GM13977 (cell line): ENCODE results near the gene JSRP1.

Source experiments
- DNase-seq: peaks from one replicate; pipeline ENCODE4 v3.0.0; 2012; ENCODE audit warnings: low spot score
- in situ Hi-C: fragments of 300-500 bp; cut with MboI; formaldehyde crosslinking; loops from one replicate; pipeline ENCODE4 v1.12.0; 2022; ENCODE audit warnings: low sequenced_read_pairs, low pct_unique_long_range_greater_than_20kb, mixed read lengths, inconsistent platforms; ENCODE audit not compliant: unreplicated experiment
- TF ChIP-seq, protein P1 (sequence below): IDR thresholded peaks from 2 replicates; pipeline ENCODE4 v1.5.1; 2012; ENCODE audit warnings: mild to moderate bottlenecking, control low read depth; ENCODE audit not compliant: insufficient read depth; ENCODE audit errors: extremely low read depth, missing control alignments

Gene JSRP1

DNA sequence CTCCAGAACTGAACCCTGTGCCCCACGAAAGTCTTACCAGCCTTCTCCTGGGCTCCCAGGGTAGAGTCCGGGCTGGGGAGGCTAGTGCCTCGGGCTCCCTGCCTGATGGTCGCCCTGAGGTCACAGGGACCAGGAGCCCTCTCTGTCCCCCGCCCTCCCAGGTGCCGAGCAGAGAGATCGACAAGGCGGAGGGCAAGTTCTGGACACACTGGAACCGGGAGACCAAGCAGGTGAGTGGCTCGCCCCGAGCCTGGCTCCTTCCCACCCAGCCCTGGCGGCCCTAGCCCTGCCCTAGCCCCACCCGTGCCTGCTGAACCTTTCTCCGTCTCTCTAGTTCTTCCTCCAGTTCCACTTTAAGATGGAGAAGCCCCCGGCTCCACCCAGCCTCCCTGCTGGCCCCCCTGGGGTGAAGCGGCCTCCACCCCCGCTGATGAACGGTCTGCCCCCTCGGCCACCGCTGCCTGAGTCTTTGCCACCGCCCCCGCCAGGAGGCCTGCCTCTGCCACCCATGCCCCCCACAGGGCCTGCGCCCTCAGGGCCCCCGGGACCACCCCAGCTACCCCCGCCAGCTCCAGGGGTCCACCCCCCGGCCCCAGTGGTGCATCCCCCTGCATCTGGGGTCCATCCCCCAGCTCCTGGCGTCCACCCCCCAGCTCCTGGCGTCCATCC, 8.7 kb downstream of the JSRP1 start:
- no peak for DNase-seq
- TF ChIP-seq, protein P1, sequence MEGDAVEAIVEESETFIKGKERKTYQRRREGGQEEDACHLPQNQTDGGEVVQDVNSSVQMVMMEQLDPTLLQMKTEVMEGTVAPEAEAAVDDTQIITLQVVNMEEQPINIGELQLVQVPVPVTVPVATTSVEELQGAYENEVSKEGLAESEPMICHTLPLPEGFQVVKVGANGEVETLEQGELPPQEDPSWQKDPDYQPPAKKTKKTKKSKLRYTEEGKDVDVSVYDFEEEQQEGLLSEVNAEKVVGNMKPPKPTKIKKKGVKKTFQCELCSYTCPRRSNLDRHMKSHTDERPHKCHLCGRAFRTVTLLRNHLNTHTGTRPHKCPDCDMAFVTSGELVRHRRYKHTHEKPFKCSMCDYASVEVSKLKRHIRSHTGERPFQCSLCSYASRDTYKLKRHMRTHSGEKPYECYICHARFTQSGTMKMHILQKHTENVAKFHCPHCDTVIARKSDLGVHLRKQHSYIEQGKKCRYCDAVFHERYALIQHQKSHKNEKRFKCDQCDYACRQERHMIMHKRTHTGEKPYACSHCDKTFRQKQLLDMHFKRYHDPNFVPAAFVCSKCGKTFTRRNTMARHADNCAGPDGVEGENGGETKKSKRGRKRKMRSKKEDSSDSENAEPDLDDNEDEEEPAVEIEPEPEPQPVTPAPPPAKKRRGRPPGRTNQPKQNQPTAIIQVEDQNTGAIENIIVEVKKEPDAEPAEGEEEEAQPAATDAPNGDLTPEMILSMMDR = no peak
- in situ Hi-C loops = no loop called here

DNA sequence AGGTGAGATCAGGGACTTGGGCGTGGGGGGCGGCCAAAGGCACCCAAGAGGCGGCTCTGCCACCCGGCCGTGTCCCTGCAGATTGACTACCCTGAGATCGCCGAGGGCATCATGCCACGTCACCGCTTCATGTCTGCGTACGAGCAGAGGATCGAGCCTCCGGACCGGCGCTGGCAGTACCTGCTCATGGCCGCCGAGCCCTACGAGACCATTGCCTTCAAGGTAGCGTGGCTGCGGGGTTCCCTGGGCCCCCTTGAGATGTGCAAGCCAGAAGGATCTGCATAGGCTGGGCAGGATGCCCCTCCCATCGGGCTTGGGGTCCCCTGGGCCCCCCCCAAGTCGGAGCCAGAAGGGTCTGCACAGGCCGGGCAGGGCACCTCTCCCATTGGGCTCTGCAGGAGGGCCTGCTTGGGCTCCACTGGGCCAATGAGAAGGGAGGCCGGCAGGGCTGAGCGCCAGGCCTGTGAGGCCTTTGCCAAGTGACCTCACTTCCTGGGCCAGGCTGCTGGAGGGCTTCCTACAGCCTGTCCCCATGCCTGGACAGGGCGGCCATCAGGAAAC, 9.3 kb downstream of the JSRP1 start:
- in situ Hi-C loops = no loop called here

DNA sequence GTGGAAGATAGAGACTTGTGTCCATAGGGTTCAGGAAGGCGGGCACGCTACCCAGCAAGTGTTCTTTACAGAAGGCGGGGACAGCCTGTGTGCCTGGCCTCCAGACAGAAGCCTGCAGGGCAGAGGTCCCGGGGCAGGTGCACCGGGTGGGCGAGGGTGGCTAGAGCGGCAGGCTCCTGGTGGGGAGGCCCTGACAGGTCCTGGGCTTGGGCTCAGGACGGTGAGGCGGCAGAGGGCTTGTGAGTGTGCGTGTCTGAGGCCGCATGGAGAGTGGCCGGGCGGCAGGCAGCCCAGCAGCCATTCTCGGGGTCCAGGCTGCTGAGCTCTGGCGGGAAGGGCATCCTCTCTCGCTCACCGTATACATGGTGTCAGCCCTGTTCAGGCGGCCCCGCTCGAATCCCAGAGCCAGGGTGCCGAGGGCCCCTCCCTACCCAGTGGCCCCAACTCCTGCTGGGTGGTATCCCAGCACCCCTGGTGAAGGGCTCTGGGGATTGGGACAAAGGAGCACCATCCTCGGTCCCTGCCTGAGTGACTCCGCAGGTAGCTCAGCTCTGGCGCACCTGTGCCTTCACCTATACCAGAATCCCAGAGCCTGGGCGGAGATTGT, 10.1 kb downstream of the JSRP1 start:
- DNase-seq = no peak
- TF ChIP-seq, protein P1 = no peak
- in situ Hi-C loops = no loop called here

More for the DNA sequence above, 9.3 kb downstream of the JSRP1 start:
- TF ChIP-seq, protein P1 = no peak
- DNase-seq = no peak

DNA sequence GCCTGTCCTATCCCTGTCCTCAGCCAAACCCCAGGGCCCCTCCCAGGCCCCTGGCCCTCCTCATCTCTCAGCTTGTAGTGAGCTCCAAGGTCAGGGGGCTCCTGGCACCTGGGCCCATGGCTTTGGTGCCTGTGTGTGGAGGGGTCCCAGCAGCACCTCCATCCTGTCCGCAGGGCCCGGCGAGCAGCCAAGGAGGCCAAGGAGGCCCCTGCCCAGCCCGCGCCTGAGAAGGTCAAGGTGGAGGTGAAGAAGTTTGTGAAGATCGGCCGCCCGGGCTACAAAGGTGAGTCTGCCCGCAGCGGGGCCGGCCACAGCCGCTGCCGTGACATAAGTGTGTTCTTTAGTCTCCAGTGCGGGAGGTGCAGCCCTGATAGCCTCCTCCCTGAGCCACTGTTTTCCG, 10.9 kb downstream of the JSRP1 start:
- TF ChIP-seq, protein P1 = no peak
- no peak for DNase-seq
- in situ Hi-C loops = no loop called here

DNA sequence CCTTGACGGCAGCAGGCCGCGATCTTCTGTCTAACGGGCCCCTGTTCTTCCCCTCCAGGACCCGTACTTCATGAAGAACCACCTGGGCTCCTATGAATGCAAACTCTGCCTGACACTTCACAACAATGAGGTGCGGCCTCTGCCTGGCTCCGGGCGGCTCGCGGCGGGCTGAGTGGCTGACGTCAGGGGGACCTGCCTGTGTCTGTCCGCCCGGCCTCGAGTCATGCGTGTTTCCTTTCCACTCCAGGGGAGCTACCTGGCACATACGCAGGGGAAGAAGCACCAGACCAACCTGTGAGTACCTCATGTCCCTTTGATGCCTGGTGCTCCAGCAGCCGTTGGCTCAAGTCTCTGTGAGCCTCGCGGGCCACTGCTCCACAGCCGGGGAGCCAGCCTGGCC, 11.7 kb downstream of the JSRP1 start:
- DNase-seq = no peak
- in situ Hi-C loops = no loop called here
- TF ChIP-seq, protein P1 = no peak

DNA sequence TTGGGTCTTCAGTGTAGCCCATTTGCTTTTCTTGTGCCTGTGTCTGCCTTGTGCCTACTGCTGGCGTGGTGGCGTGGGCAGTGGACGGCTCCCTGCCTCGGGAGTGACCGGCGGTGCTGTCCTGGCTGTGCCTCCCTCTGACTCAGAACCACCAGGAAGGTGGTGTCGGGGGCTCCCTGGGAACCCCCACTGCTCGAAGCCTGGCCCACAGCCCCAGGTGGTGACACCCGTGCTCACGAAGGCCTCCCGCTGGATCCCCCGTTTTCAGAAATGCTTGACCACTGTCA, 12.1 kb downstream of the JSRP1 start:
- DNase-seq = no peak
- in situ Hi-C loops = no loop called here
- TF ChIP-seq, protein P1 = no peak
